ENCODE data around the gene FSCN2. TPM values are rescaled to one million over a fixed set of nuclear protein-coding genes. Genes with fewer than 3 reads are reported as not detected.

Gene FSCN2
- total RNA-seq, 1 donor from 2014 or later = 5.6 TPM

DNA sequence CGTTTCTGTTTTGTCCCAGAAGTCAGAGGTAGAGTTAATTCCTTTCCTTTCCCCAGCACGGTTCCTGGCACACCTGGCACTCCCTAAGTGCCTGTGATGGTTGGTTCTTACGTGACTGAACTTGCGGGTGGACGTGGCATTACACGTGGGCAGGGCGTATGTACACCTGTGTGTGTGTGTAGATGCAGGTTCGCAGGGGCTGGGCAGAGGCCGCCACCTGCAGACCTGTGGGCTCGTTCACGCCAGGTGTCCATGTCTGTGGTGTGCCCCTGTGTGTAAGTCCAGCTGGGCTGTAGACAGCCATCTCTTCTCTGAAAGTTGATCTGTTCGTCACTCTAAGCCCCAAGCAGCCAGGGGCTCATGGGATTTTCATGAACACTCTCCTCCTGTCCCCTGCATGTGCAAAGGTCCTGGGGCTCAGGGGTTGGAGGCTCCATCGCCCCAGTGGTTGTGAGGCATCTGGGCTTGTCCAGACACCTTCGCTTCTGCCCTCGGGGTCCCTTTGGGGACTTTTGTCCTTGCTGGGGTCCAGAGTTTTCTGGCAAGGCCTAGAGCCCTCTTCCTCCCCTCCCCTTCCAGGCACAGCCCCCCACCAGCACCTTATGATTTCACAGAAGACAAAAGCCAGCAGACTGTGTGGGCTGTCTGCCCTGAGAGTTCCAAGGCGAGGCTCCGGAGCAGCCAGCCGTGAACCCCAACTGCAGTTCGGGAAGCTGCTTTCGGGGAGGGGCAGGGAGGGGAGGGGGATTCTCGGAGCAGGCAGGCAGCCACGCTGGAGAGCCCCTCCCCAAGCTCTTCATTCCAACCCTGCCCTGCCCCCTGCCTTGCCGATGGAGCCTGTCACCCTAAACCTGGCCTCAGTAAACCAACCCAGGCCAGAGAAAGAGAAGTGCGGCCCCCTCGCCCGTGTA, 5.4 kb upstream of the FSCN2 start:
- H3K4me2 ChIP-seq (ENCODE audit: low read length) = peak overlapping the region; percentile 52

DNA sequence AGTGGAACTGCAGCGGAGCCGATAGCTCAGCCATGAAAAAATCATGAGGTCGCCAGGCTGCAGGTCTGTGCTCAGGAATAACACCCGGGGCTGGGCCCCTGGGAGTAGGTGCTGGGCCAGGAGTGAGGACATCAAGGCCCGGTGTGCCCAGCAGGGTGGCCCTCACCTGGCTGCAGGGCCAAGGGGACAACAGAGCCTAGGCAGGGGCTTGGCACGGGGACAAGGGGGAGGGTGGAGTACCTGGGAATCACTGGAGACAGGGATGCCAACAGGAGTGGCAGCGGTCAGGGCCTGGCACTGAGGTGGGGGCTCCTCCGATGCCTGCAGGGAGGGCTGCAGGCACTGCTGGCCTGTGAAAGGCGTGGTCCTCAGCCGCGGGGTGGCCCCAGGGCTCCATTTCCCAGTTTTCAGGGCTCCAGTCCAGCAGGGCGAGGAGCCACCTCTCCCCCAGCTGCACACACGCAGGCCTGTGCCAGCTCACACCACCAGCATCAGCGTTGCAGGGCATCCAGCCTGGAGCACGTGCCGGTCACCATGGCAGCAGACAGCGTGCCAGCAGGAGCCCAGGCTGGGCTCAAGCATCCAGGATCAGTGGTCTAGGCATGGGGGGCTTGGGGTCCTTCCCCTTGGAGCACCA, 4.7 kb upstream of the FSCN2 start:
- Mint-ChIP-seq H3K27me3 (ENCODE audit: low read depth, unreplicated experiment) (no peaks in the 10 kb centered on the region), H3K4me3 (ENCODE audit: unreplicated experiment) (no peak overlapping the region), H3K9me3 (ENCODE audit: unreplicated experiment) (no peaks in the 10 kb centered on the region), H3K27ac (ENCODE audit: unreplicated experiment) (no peak overlapping the region), H3K36me3 (ENCODE audit: low read depth, unreplicated experiment) (no peaks in the 10 kb centered on the region), H3K4me1 (ENCODE audit: low read depth, unreplicated experiment) (peaks cover 4% of the 10 kb centered on the region)
- H3K27me3 ChIP-seq (ENCODE audit: insufficient read depth, low read length) = peaks cover 9% of the 10 kb centered on the region
- no peak overlapping the region for H3K9ac ChIP-seq (ENCODE audit: low read length)
- no peak overlapping the region for H3K27ac ChIP-seq (ENCODE audit: low read depth, low read length)
- DNase-seq (ENCODE audit: low read depth) (no peak), FAIRE-seq (no peak)
- peaks cover 26% of the 10 kb centered on the region for H3K4me1 ChIP-seq (ENCODE audit: insufficient read depth, low read length)
- H3K79me2 ChIP-seq (ENCODE audit: insufficient read depth, low read length) = peaks cover 3% of the 10 kb centered on the region
- H3K9me3 ChIP-seq (ENCODE audit: insufficient read depth, low read depth, low read length) = no peaks in the 10 kb centered on the region
- peak overlapping the region; percentile 52 for H3K4me2 ChIP-seq (ENCODE audit: low read length)
- no peak overlapping the region for H3K4me3 ChIP-seq (ENCODE audit: insufficient read depth, low read depth, low read length)
- no peaks in the 10 kb centered on the region for H3K36me3 ChIP-seq (ENCODE audit: insufficient read depth, low read length)
- H4K20me1 ChIP-seq (ENCODE audit: insufficient read depth, low read length) = peaks cover 31% of the 10 kb centered on the region
- no peak overlapping the region for H2AFZ ChIP-seq (ENCODE audit: low read depth, low read length)
- no peak for TF ChIP-seq CTCF (IDR thresholded peaks at IDR 0.05; ENCODE audit: insufficient read depth, low read depth, low read length)
- peak; percentile 22 for TF ChIP-seq EZH2 (IDR thresholded peaks at IDR 0.05; ENCODE audit: insufficient read depth, low read length)

More for the DNA sequence above, 5.4 kb upstream of the FSCN2 start:
- peaks cover 11% of the 10 kb centered on the region for H3K79me2 ChIP-seq (ENCODE audit: insufficient read depth, low read length)
- Mint-ChIP-seq H3K27me3 (ENCODE audit: low read depth, unreplicated experiment) (no peaks in the 10 kb centered on the region), H3K9me3 (ENCODE audit: unreplicated experiment) (no peaks in the 10 kb centered on the region), H3K4me1 (ENCODE audit: low read depth, unreplicated experiment) (peaks cover 8% of the 10 kb centered on the region), H3K27ac (ENCODE audit: unreplicated experiment) (no peak overlapping the region), H3K4me3 (ENCODE audit: unreplicated experiment) (no peak overlapping the region), H3K36me3 (ENCODE audit: low read depth, unreplicated experiment) (no peaks in the 10 kb centered on the region)
- H3K4me3 ChIP-seq (ENCODE audit: insufficient read depth, low read depth, low read length) = no peak overlapping the region
- peaks cover 9% of the 10 kb centered on the region for H3K27me3 ChIP-seq (ENCODE audit: insufficient read depth, low read length)
- TF ChIP-seq CTCF (IDR thresholded peaks at IDR 0.05; ENCODE audit: insufficient read depth, low read depth, low read length) = no peak
- TF ChIP-seq EZH2 (IDR thresholded peaks at IDR 0.05; ENCODE audit: insufficient read depth, low read length) = no peak
- no peak for DNase-seq (ENCODE audit: low read depth)
- H3K36me3 ChIP-seq (ENCODE audit: insufficient read depth, low read length) = no peaks in the 10 kb centered on the region
- no peak overlapping the region for H2AFZ ChIP-seq (ENCODE audit: low read depth, low read length)
- H4K20me1 ChIP-seq (ENCODE audit: insufficient read depth, low read length) = peaks cover 38% of the 10 kb centered on the region
- peaks cover 33% of the 10 kb centered on the region for H3K4me1 ChIP-seq (ENCODE audit: insufficient read depth, low read length)
- H3K27ac ChIP-seq (ENCODE audit: low read depth, low read length) = no peak overlapping the region
- H3K9ac ChIP-seq (ENCODE audit: low read length) = no peak overlapping the region
- no peaks in the 10 kb centered on the region for H3K9me3 ChIP-seq (ENCODE audit: insufficient read depth, low read depth, low read length)
- no peak for FAIRE-seq

Data from astrocyte (in vitro differentiated cells and primary cell).